Neural cell (in vitro differentiated cells): Measurements from ENCODE around the gene SAMD4A. TPM values are rescaled to one million over a fixed set of nuclear protein-coding genes. Genes with fewer than 3 reads are reported as not detected.

Source experiments
- H2AFZ ChIP-seq: fragments of 200-600, 300-800 bp; sonication (generic), shearing (Covaris generic); 2 replicates; pipeline ENCODE4 v1.6.0; 2014; ENCODE audit warnings: low read depth, mild to moderate bottlenecking, antibody characterized with exemption, low read length, moderate library complexity
- H3F3A ChIP-seq: fragments of 200-600 bp; shearing (Covaris generic); 2 replicates; pipeline ENCODE4 v1.6.1; 2016; ENCODE audit warnings: mild to moderate bottlenecking, moderate library complexity, mixed read lengths, antibody characterized with exemption, low read length; ENCODE audit not compliant: insufficient read depth, poor library complexity, severe bottlenecking
- H3K27ac ChIP-seq: fragments of 200-600, 300-800 bp; sonication (generic), shearing (Covaris generic); 2 replicates; pipeline ENCODE4 v1.5.1; 2014; ENCODE audit warnings: mild to moderate bottlenecking, low read length, moderate library complexity
- H3K27me3 ChIP-seq: fragments of 300-800, 200-600 bp; sonication (generic), shearing (Covaris generic); 2 replicates; pipeline ENCODE4 v1.6.0; 2014; ENCODE audit warnings: mild to moderate bottlenecking, low read depth, low read length, moderate library complexity; ENCODE audit not compliant: insufficient read depth
- H3K36me3 ChIP-seq: fragments of 300-800, 200-600 bp; sonication (generic), shearing (Covaris generic); 2 replicates; pipeline ENCODE4 v1.5.1; 2014; ENCODE audit warnings: mild to moderate bottlenecking, antibody characterized with exemption, low read length, moderate library complexity; ENCODE audit not compliant: insufficient read depth
- H3K4me2 ChIP-seq: fragments of 300-800, 200-600 bp; sonication (generic), shearing (Covaris generic); 2 replicates; pipeline ENCODE4 v1.6.0; 2014; ENCODE audit warnings: mild to moderate bottlenecking, low read length
- H3K4me3 ChIP-seq: fragments of 300-800, 200-600 bp; sonication (generic), shearing (Covaris generic); 2 replicates; pipeline ENCODE4 v1.5.1; 2014; ENCODE audit warnings: mild to moderate bottlenecking, low read length, moderate library complexity
- H3K79me2 ChIP-seq: fragments of 200-600 bp; shearing (Covaris generic); replicated peaks from 2 replicates; pipeline ENCODE4 v1.6.0; 2014; ENCODE audit warnings: mild to moderate bottlenecking, low read length, moderate library complexity; ENCODE audit not compliant: insufficient read depth
- H3K9ac ChIP-seq: fragments of 300-800, 200-600 bp; sonication (generic), shearing (Covaris generic); 2 replicates; pipeline ENCODE4 v1.6.1; 2016; ENCODE audit warnings: mild to moderate bottlenecking, low read length, mixed read lengths
- H3K9me2 ChIP-seq: fragments of 200-600 bp; shearing (Covaris generic); 2 replicates; pipeline ENCODE4 v1.6.1; 2016; ENCODE audit warnings: mild to moderate bottlenecking, low read length, mixed read lengths; ENCODE audit not compliant: insufficient read depth
- H3K9me3 ChIP-seq: fragments of 200-600, 300-800 bp; sonication (generic), shearing (Covaris generic); 2 replicates; pipeline ENCODE4 v1.6.1; 2016; ENCODE audit warnings: mild to moderate bottlenecking, mixed run types, low read length, moderate library complexity, mixed read lengths
- H4K20me1 ChIP-seq: fragments of 200-600 bp; shearing (Covaris generic); 2 replicates; pipeline ENCODE4 v1.6.1; 2016; ENCODE audit warnings: mild to moderate bottlenecking, mixed run types; ENCODE audit not compliant: insufficient read depth
- EP300 ChIP-seq: fragments of 450-650 bp; conservative IDR thresholded peaks from 2 replicates; pipeline ENCODE4 v1.6.1; 2014; ENCODE audit warnings: antibody characterized with exemption, mild to moderate bottlenecking, moderate library complexity; ENCODE audit not compliant: poor library complexity, severe bottlenecking
- EZH2 ChIP-seq: fragments of 200-600, 300-800 bp; shearing (Covaris generic), sonication (generic); IDR thresholded peaks from 2 replicates; pipeline ENCODE4 v1.6.1; 2014; ENCODE audit warnings: antibody characterized with exemption, low read length, borderline replicate concordance, mild to moderate bottlenecking; ENCODE audit not compliant: insufficient read depth, poor library complexity, severe bottlenecking
- MXI1 ChIP-seq: fragments of 450-650 bp; conservative IDR thresholded peaks from 2 replicates; pipeline ENCODE4 v1.6.1; 2014; ENCODE audit warnings: antibody characterized with exemption, mild to moderate bottlenecking; ENCODE audit not compliant: poor library complexity, severe bottlenecking
- POLR2AphosphoS5 ChIP-seq: IDR thresholded peaks from 2 replicates; pipeline ENCODE4 v1.6.1; 2012
- RAD21 ChIP-seq: fragments of 450-650 bp; conservative IDR thresholded peaks from 2 replicates; pipeline ENCODE4 v1.6.1; 2014; ENCODE audit warnings: antibody characterized with exemption, mild to moderate bottlenecking, moderate library complexity
- REST ChIP-seq: IDR thresholded peaks from 2 replicates; pipeline ENCODE4 v1.6.1; 2012; ENCODE audit warnings: borderline replicate concordance
- SMC3 ChIP-seq: fragments of 450-650 bp; conservative IDR thresholded peaks from 2 replicates; pipeline ENCODE4 v1.6.1; 2014; ENCODE audit warnings: antibody characterized with exemption, mild to moderate bottlenecking, moderate library complexity; ENCODE audit not compliant: poor library complexity
- TAF1 ChIP-seq: IDR thresholded peaks from 2 replicates; pipeline ENCODE4 v1.6.1; 2012; ENCODE audit warnings: low read depth
- polyA plus RNA-seq: library from polyadenylated mRNA; depleted of rRNA; stranded (reverse); fragments of >200 nt; gene quantifications from 2 replicates; pipeline ENCODE4 v1.2.3, GENCODE V29; 2014
- TF ChIP-seq, protein P1 (sequence below): fragments of 450-650 bp; IDR thresholded peaks from 2 replicates; pipeline ENCODE4 v1.5.1; 2014; ENCODE audit warnings: antibody characterized with exemption, mild to moderate bottlenecking, moderate library complexity; ENCODE audit not compliant: poor library complexity, severe bottlenecking

SAMD4A gene
- polyA plus RNA-seq, 1 donor from 2014 or later: 1.0 TPM

DNA sequence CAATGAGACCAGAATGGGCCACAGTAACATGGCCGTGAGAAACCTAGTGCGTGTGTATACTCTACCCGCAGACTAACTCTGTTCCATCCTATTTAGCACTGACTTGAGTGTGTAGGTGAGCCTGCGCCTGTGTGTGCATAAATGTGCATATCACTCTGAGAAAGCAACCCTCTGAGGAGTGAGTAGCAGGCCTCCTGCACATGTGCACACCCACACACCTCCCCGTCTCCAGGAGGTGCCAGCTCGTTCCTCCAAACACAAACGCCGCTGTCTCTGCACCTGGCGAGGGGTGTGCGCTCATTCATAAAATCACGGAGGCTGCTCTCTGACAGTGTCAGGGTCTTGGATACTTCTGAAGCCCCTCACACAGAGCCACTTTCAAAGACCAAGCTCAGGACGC is 196.8 kb downstream of the SAMD4A start:
- H3K4me2 ChIP-seq: no peak overlapping the region
- no peaks in the 10 kb centered on the region for H4K20me1 ChIP-seq
- TF ChIP-seq TAF1 (no peak), EZH2 (no peak), POLR2AphosphoS5 (no peak), RAD21 (no peak), REST (no peak), EP300 (no peak), MXI1 (no peak), SMC3 (no peak)
- TF ChIP-seq, protein P1, sequence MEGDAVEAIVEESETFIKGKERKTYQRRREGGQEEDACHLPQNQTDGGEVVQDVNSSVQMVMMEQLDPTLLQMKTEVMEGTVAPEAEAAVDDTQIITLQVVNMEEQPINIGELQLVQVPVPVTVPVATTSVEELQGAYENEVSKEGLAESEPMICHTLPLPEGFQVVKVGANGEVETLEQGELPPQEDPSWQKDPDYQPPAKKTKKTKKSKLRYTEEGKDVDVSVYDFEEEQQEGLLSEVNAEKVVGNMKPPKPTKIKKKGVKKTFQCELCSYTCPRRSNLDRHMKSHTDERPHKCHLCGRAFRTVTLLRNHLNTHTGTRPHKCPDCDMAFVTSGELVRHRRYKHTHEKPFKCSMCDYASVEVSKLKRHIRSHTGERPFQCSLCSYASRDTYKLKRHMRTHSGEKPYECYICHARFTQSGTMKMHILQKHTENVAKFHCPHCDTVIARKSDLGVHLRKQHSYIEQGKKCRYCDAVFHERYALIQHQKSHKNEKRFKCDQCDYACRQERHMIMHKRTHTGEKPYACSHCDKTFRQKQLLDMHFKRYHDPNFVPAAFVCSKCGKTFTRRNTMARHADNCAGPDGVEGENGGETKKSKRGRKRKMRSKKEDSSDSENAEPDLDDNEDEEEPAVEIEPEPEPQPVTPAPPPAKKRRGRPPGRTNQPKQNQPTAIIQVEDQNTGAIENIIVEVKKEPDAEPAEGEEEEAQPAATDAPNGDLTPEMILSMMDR: no peak
- no peaks in the 10 kb centered on the region for H3F3A ChIP-seq
- no peaks in the 10 kb centered on the region for H3K9me2 ChIP-seq
- H3K9me3 ChIP-seq: no peaks in the 10 kb centered on the region
- no peak overlapping the region for H2AFZ ChIP-seq
- H3K9ac ChIP-seq: no peak overlapping the region
- no peak overlapping the region for H3K27ac ChIP-seq
- no peaks in the 10 kb centered on the region for H3K36me3 ChIP-seq
- no peak overlapping the region for H3K4me3 ChIP-seq
- no peaks in the 10 kb centered on the region for H3K27me3 ChIP-seq
- no peaks in the 10 kb centered on the region for H3K79me2 ChIP-seq

DNA sequence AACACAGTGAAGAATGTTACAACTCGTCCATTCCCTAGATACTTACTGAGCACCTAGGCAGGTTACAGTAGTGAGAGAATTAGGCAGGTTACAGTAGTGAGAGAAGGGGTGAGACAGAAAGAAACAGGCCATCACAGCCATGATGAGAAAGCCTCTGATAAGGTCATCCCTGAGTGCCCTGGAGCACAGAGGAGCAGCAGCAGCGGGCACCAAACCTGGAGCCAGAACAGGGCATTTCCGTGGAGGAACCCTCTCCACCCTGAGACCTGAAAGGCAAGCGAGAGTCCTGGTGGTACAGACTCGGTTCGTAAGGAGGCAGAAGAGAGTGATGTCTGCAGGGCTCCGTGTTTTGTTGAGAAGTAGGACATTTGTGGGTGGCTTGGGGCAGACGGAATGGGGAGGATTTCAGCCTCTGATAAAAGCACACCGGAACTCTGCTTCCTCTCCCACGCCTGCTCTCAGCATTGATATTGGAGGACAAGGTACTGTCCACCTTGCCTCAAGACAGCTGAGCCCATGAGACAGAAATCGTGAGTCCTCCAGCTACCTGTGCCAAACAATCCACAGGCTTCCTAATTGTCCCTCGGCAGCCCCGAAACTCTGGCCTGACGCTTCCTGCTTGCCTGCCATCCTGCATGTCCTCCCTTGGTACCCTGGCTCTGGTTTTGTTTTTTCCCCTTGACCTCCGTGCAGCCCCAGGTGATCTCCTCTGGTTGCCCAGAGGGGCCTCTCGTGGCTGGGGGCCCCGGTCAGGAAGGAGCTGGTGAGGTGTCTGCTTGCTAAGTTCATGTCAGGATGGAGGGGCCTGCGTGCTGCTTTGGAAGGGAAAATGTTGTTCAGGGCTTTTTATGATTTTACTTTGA is 199.6 kb downstream of the SAMD4A start:
- Histone ChIP-seq H3K9me2 (no peaks in the 10 kb centered on the region), H3K9ac (no peak overlapping the region)

More for the DNA sequence above, 199.6 kb downstream of the SAMD4A start:
- no peaks in the 10 kb centered on the region for H3K79me2 ChIP-seq
- no peaks in the 10 kb centered on the region for H4K20me1 ChIP-seq
- H3F3A ChIP-seq: no peaks in the 10 kb centered on the region
- H3K9me3 ChIP-seq: no peaks in the 10 kb centered on the region
- H3K27ac ChIP-seq: no peak overlapping the region
- TF ChIP-seq EP300 (no peak), EZH2 (no peak), TAF1 (no peak), RAD21 (no peak), REST (no peak), SMC3 (no peak), POLR2AphosphoS5 (no peak), MXI1 (no peak)
- TF ChIP-seq, protein P1: no peak
- H3K4me3 ChIP-seq: no peak overlapping the region
- H3K27me3 ChIP-seq: no peaks in the 10 kb centered on the region
- no peak overlapping the region for H3K4me2 ChIP-seq
- H2AFZ ChIP-seq: no peak overlapping the region
- H3K36me3 ChIP-seq: no peaks in the 10 kb centered on the region
